ENCODE results near the gene CLK4.

CLK4 gene

DNA sequence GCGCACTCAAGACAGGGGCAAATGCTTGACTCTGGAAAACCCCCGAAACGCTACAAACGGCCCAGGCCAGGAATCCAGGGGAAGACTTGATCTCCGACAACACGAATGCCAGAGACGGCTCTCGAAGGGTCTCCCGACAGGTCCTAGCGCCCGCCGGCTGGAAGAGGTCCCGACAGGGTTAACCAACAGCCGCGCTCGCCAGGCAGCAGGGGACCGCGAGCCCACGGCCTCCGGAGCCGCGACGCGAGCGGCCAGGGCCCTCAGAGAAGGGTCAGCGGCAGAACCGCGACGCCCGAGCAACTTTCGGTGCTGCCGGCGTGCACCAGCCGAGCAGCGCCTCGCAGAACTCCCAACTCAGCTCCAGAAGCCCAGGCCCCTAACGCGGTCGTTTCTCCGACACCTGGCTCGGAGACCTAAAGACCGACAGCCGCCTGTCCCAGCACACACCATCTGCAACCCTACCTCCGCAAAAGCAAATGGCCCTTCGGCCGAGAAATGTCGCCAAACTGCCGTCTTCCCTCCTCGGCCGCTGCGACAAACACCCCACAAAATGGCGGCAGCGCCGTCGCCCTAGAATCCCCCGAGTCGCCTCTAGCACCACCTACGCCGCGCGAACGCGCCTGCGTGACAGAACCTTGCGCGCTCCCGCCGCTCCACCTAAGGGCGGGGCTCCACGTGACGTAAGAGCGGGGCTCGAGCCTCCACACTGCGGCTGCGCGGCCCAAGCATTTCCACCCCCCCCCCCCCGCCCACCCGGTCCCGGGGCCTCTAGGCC, at the start of gene CLK4:
CLK4 (minus strand) TSS at position 567 of the 775 bp plus-strand sequence. CDS start 3,634 bp downstream, outside the sequence.
- DNase-seq (ENCODE audit: low read depth) = peak; percentile 97

GRCh38 chr5:178675922-178676321, 49.1 kb upstream of the CLK4 start:
- no peak for DNase-seq (ENCODE audit: low read depth)

DNA sequence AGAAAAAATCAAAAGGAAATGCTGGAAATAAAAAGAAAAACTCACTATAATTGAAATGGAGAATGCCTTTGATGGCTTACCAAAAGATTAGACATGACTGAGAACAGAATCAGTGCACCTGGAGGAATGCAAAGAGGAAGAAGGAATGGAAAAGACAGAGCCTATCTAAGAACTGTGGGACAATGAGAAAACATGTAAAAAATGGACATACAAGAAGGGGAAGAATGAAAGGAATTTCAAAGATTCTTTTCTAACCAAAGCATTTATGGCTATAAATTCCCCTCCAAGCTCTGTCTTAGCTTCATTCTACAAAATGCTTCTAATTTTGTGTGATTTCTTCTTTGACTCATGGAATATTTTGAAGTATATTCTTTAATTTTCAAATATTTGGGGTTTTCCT, 47.5 kb upstream of the CLK4 start:
- DNase-seq (ENCODE audit: low read depth) = no peak

GRCh38 chr5:178673801-178674295, 47.0 kb upstream of the CLK4 start:
- DNase-seq (ENCODE audit: low read depth) = no peak

DNA sequence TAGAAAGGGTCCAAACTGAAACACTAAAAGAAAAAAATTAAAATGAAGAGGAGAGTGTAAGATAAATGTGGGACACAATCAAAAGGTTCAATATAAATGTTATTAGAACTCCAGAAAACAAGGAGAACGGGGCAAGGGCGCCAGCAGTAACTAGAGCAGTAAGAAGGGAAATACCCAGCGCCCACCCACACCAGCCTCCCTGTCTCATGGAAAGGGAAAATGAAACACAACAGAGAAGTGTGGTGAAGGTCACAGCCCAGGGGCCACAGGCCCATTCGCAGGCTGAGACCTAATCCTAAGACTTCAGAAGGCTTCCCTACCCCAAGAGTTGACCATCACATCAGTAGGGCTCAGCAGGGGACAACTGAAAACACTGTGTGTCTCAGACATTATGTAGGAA, 45.8 kb upstream of the CLK4 start:
- no peak for DNase-seq (ENCODE audit: low read depth)

- DNase-seq (ENCODE audit: low read depth) = no peak
Measured at GRCh38 chr5:178671602-178672144, 44.8 kb upstream of the CLK4 start.

DNA sequence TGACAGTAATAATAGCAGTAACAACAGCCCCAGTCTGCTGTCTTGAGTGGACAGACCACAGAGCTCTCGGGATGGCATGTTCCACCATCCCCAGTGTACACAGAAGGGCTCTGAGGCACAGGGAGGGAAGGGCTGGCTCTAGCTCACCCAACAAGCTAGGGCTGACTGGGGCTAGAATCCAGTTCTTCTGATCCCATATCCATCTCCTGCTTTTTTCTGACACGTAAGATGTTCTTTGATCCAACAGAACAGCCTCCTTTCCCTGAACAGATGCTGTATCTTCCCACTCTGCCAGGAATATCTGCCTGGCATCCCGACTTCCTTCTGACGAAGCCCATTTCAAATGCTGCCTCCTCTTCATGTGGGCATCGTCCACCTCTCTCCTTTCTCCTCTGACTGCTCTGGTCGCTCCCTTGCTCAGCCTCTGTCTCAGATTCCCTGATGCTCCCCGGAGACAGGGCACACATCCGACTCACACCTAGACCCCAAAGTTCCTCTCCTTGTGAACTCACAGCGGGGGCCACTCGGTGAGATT, 43.6 kb upstream of the CLK4 start:
- no peak for DNase-seq (ENCODE audit: low read depth)

GRCh38 chr5:178668579-178668978, 41.7 kb upstream of the CLK4 start:
- DNase-seq (ENCODE audit: low read depth) = no peak

GRCh38 chr5:178667688-178668087, 40.8 kb upstream of the CLK4 start:
- DNase-seq (ENCODE audit: low read depth) = no peak

DNA sequence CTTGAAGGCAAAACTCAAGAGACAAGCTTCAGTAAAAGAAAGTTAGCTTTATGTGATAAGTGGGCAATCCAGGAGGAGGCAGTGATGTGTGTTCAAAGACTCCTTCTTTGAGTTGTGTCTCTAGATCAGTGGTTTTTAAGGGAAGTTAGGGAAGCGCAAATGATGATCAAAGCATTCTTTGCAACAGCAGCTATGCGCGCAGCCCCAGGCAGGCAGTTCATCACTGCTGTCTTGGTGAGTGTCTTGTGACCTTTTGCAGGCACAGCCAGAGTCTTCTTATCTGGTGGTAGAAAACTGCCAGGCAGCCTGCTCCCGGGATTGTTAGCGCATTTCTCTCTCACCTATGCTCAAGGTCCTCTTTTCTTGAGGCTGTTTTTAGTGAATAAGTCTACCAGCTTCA, 40.3 kb upstream of the CLK4 start:
- DNase-seq (ENCODE audit: low read depth) = no peak

- no peak for DNase-seq (ENCODE audit: low read depth)
Measured at GRCh38 chr5:178664141-178664540, 37.3 kb upstream of the CLK4 start.

- DNase-seq (ENCODE audit: low read depth) = no peak
Measured at GRCh38 chr5:178662541-178662860, 35.7 kb upstream of the CLK4 start.

DNA sequence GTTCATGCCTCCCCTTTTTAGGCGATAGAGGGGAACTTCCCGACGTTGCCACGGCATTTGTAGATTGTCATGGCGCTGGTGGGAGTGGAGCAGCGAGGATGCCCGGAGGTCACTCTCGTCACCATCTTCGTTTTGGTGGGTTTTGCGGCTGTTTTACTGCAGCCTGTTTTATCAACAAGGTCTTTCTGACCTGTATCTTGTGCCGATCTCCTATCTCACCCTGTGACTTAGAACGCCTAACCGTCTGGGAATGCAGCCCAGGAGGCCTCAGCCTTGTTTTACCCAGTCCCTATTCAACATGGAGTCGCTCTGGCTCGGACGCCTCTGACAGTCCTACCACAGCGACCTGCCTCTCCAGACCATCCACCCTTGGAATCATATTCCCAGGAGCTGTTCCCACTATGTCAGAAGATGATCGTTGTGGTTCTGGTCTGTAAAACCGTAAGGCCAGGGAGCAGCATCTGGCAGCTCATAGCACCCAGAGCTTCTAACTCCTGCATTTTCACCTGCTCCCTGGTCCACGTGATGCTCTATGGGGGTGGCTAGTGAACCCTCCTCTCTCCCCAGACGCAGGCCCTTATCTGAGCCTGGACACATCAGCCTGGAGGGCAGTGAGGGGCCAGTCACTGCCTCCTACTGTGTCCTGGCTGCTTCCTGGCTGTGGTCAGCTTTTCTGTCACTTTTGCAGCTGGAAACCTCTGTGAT, 35.1 kb upstream of the CLK4 start:
- DNase-seq (ENCODE audit: low read depth) = no peak

- no peak for DNase-seq (ENCODE audit: low read depth)
Measured at GRCh38 chr5:178651046-178651810, 24.4 kb upstream of the CLK4 start.

GRCh38 chr5:178650214-178650613, 23.4 kb upstream of the CLK4 start:
- no peak for DNase-seq (ENCODE audit: low read depth)

- no peak for DNase-seq (ENCODE audit: low read depth)
Measured at GRCh38 chr5:178649580-178649979, 22.7 kb upstream of the CLK4 start.

GRCh38 chr5:178644826-178645545, 18.1 kb upstream of the CLK4 start:
- DNase-seq (ENCODE audit: low read depth) = no peak

DNA sequence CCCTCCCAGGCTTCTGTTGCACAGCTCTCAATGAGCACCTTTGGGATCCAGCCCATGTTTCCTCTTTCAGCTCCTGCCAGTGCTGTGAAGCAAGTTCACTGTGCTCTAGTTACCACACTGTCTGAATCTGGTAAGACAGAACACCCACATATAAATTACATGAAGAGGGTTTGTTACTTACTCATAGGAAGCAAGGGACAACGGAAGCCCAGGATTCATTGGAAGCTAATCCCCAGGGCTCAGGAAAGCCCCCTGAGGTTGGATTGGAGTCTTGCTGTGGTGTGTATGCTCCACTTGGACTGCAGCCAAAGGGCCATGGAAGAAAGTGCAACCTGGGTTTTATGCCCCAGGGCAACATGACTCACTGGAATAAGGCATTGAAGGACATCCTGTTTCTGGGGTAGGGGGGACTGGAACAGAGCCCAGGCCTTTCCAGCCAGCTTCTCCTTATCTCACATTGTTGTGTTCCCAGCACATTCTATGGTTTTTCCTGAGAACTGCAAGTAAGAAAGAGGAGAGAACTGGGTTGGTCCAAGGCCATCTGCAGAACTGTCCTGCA, 15.6 kb upstream of the CLK4 start:
- no peak for DNase-seq (ENCODE audit: low read depth)

- DNase-seq (ENCODE audit: low read depth) = no peak
Measured at GRCh38 chr5:178641711-178642110, 14.9 kb upstream of the CLK4 start.

DNA sequence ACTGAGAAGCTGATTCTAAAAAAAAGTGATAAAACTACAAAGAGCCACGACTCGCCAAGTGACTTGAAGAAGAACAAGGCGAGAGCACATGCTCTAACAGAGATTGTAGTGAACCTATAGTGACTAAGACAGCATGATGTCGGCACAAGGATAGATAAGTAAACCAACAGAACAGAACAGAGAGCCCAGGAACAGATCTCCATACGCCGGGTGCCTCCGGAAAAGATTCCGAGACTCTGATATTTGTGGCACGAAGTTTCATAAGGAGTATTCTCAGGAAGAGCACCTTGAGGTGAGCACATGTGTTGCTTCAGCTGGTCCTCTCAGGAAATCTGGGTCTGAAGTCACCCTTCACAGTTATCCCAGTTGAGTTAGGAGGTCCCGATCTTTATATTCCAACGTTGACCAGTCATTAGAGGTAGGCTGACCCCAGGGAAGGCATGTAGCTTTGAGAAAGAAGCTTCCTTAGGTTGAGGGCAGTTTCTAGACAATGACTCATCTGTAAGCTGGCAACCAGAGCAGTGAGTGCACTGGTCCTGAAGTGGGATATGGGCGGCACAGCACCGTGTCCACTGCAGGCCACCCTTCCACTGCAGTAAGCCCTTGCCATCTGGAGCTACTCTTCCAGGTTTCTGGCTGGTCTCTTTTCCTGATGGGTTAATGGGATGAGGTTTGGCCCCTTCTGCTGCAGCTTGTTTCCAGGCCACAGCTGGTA, 13.6 kb upstream of the CLK4 start:
- no peak for DNase-seq (ENCODE audit: low read depth)

Data from stimulated activated CD8-positive, alpha-beta memory T cell treated with anti-CD3 and anti-CD28 coated beads, Interleukin-15, amount 100 ng/mL, for 24 hours (primary cell).